Rectal smooth muscle tissue (tissue), 1 donor: ENCODE measurements around the gene ADAMTS5.

Experiments
- H3K27ac ChIP-seq: one replicate; pipeline ENCODE4 v1.7.0; 2013; ENCODE audit warnings: low read depth, low read length, inconsistent platforms
- H3K27me3 ChIP-seq: one replicate; pipeline ENCODE4 v1.7.0; 2013; ENCODE audit warnings: low read length; ENCODE audit not compliant: control insufficient read depth, insufficient read depth
- H3K36me3 ChIP-seq: one replicate; pipeline ENCODE4 v1.7.0; 2013; ENCODE audit warnings: low read length; ENCODE audit not compliant: control insufficient read depth, insufficient read depth
- H3K4me1 ChIP-seq: one replicate; pipeline ENCODE4 v1.7.0; 2013; ENCODE audit warnings: low read length; ENCODE audit not compliant: control insufficient read depth, insufficient read depth
- H3K4me3 ChIP-seq: one replicate; pipeline ENCODE4 v1.7.0; 2013; ENCODE audit warnings: low read length
- H3K9ac ChIP-seq: one replicate; pipeline ENCODE4 v1.7.0; 2013; ENCODE audit warnings: low read length

Gene ADAMTS5

GRCh38 chr21:26914557-26914956 lies 52.3 kb downstream of the ADAMTS5 start:
- no peak overlapping the region for H3K27ac ChIP-seq
- H3K4me3 ChIP-seq = no peak overlapping the region
- no peaks in the 10 kb centered on the region for H3K27me3 ChIP-seq
- H3K4me1 ChIP-seq = no peaks in the 10 kb centered on the region
- H3K36me3 ChIP-seq = no peaks in the 10 kb centered on the region
- H3K9ac ChIP-seq = no peak overlapping the region

GRCh38 chr21:26912466-26912865 lies 54.4 kb downstream of the ADAMTS5 start:
- H3K27me3 ChIP-seq = no peaks in the 10 kb centered on the region

GRCh38 chr21:26909972-26910371 lies 56.9 kb downstream of the ADAMTS5 start:
- no peaks in the 10 kb centered on the region for H3K4me1 ChIP-seq
- no peak overlapping the region for H3K27ac ChIP-seq
- no peak overlapping the region for H3K4me3 ChIP-seq
- H3K9ac ChIP-seq = no peak overlapping the region
- H3K36me3 ChIP-seq = no peaks in the 10 kb centered on the region
- H3K27me3 ChIP-seq = no peaks in the 10 kb centered on the region

More at GRCh38 chr21:26912466-26912865, 54.4 kb downstream of the ADAMTS5 start:
- Histone ChIP-seq H3K36me3 (no peaks in the 10 kb centered on the region), H3K9ac (no peak overlapping the region), H3K4me3 (no peak overlapping the region), H3K27ac (no peak overlapping the region), H3K4me1 (no peaks in the 10 kb centered on the region)

- H3K27me3 ChIP-seq = no peaks in the 10 kb centered on the region
- no peaks in the 10 kb centered on the region for H3K36me3 ChIP-seq
- no peaks in the 10 kb centered on the region for H3K4me1 ChIP-seq
- H3K4me3 ChIP-seq = no peak overlapping the region
- no peak overlapping the region for H3K27ac ChIP-seq
- no peak overlapping the region for H3K9ac ChIP-seq
These were observed 65.9 kb downstream of the ADAMTS5 start for GRCh38 chr21:26900980-26901379.

- Histone ChIP-seq H3K4me3 (no peak overlapping the region), H3K9ac (no peak overlapping the region), H3K36me3 (no peaks in the 10 kb centered on the region), H3K4me1 (no peaks in the 10 kb centered on the region), H3K27me3 (no peaks in the 10 kb centered on the region), H3K27ac (no peak overlapping the region)
These were observed 74.7 kb downstream of the ADAMTS5 start for GRCh38 chr21:26892151-26892550.

- H3K27me3 ChIP-seq = no peaks in the 10 kb centered on the region
- no peak overlapping the region for H3K9ac ChIP-seq
- no peaks in the 10 kb centered on the region for H3K4me1 ChIP-seq
- no peak overlapping the region for H3K4me3 ChIP-seq
- H3K36me3 ChIP-seq = no peaks in the 10 kb centered on the region
- no peak overlapping the region for H3K27ac ChIP-seq
These were observed 78.0 kb downstream of the ADAMTS5 start for GRCh38 chr21:26888931-26889330.

- H3K27ac ChIP-seq = no peak overlapping the region
- no peaks in the 10 kb centered on the region for H3K4me1 ChIP-seq
- H3K9ac ChIP-seq = no peak overlapping the region
- H3K4me3 ChIP-seq = no peak overlapping the region
- no peaks in the 10 kb centered on the region for H3K36me3 ChIP-seq
- H3K27me3 ChIP-seq = no peaks in the 10 kb centered on the region
These were observed 78.6 kb downstream of the ADAMTS5 start for GRCh38 chr21:26888256-26888655.

- no peaks in the 10 kb centered on the region for H3K27me3 ChIP-seq
- no peak overlapping the region for H3K4me3 ChIP-seq
- no peaks in the 10 kb centered on the region for H3K36me3 ChIP-seq
- no peaks in the 10 kb centered on the region for H3K4me1 ChIP-seq
- H3K9ac ChIP-seq = no peak overlapping the region
- no peak overlapping the region for H3K27ac ChIP-seq
These were observed 79.6 kb downstream of the ADAMTS5 start for GRCh38 chr21:26887251-26887650.

GRCh38 chr21:26884436-26884835 lies 82.5 kb downstream of the ADAMTS5 start:
- Histone ChIP-seq H3K4me1 (no peaks in the 10 kb centered on the region), H3K9ac (no peak overlapping the region), H3K27ac (no peak overlapping the region), H3K27me3 (no peaks in the 10 kb centered on the region), H3K36me3 (no peaks in the 10 kb centered on the region), H3K4me3 (no peak overlapping the region)

GRCh38 chr21:26883768-26884167 lies 83.1 kb downstream of the ADAMTS5 start:
- Histone ChIP-seq H3K9ac (no peak overlapping the region), H3K27ac (no peak overlapping the region), H3K36me3 (no peaks in the 10 kb centered on the region), H3K4me1 (no peaks in the 10 kb centered on the region), H3K4me3 (no peak overlapping the region), H3K27me3 (no peaks in the 10 kb centered on the region)

GRCh38 chr21:26881504-26882228 lies 85.2 kb downstream of the ADAMTS5 start:
- Histone ChIP-seq H3K27me3 (no peaks in the 10 kb centered on the region), H3K36me3 (no peaks in the 10 kb centered on the region), H3K27ac (no peak overlapping the region), H3K9ac (no peak overlapping the region), H3K4me1 (no peaks in the 10 kb centered on the region), H3K4me3 (no peak overlapping the region)

GRCh38 chr21:26877018-26877417 lies 89.9 kb downstream of the ADAMTS5 start:
- Histone ChIP-seq H3K4me3 (no peak overlapping the region), H3K4me1 (no peaks in the 10 kb centered on the region), H3K27ac (no peak overlapping the region), H3K9ac (no peak overlapping the region), H3K36me3 (no peaks in the 10 kb centered on the region), H3K27me3 (no peaks in the 10 kb centered on the region)

GRCh38 chr21:26874347-26874746 lies 92.5 kb downstream of the ADAMTS5 start:
- H3K4me3 ChIP-seq = no peak overlapping the region
- no peaks in the 10 kb centered on the region for H3K36me3 ChIP-seq
- no peaks in the 10 kb centered on the region for H3K4me1 ChIP-seq
- H3K27ac ChIP-seq = no peak overlapping the region
- H3K9ac ChIP-seq = no peak overlapping the region
- no peaks in the 10 kb centered on the region for H3K27me3 ChIP-seq
